GM13977 (cell line): ENCODE results near the gene RAPGEF1.
"Not testable (repeated sequence)": the region's sequence is repeated elsewhere in the genome, so short reads cannot be mapped to it uniquely, and the experiment has no call there.

Experiments
- DNase-seq: peaks from one replicate; pipeline ENCODE4 v3.0.0; 2012; ENCODE audit warnings: low spot score
- in situ Hi-C: fragments of 300-500 bp; cut with MboI; formaldehyde crosslinking; loops from one replicate; pipeline ENCODE4 v1.12.0; 2022; ENCODE audit warnings: low sequenced_read_pairs, low pct_unique_long_range_greater_than_20kb, mixed read lengths, inconsistent platforms; ENCODE audit not compliant: unreplicated experiment
- TF ChIP-seq, protein P1 (sequence below): IDR thresholded peaks from 2 replicates; pipeline ENCODE4 v1.5.1; 2012; ENCODE audit warnings: mild to moderate bottlenecking, control low read depth; ENCODE audit not compliant: insufficient read depth; ENCODE audit errors: extremely low read depth, missing control alignments

The RAPGEF1 gene

DNA sequence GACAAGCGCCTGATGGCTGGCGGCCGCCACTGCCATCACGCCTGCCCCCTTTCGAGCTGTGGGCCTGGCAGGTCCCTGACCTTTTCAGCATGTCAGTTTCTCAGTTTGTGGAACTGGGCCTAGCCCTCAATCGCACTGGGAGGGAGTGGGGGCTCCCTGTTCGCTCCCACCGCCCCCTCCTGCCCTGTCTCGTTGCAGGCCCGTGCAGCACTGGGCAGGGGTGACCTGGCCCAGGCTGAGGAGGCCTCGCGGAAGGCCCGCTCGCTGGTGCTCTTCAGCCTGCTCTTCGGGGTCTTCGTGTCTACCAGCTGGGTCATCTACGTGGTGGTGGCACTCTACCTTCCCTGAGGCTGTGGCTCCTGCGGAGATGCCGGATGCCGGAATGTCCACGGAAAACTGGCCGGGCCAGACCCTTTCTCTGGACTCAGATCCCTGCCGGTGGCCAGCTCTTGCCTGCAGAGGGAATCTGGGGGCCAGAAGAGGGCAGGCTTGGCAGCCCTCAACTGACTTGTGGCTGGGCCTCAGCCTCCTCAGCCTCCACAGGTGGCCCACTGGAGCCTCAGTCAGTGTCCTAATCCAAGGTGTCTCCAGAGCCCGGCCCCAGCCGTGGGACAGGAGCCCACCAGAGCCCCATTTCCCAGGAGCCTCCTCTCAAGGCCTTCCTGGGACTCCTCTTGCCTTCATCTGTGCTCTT lies 181.9 kb downstream of the RAPGEF1 start:
- no peak for DNase-seq
- TF ChIP-seq, protein P1, sequence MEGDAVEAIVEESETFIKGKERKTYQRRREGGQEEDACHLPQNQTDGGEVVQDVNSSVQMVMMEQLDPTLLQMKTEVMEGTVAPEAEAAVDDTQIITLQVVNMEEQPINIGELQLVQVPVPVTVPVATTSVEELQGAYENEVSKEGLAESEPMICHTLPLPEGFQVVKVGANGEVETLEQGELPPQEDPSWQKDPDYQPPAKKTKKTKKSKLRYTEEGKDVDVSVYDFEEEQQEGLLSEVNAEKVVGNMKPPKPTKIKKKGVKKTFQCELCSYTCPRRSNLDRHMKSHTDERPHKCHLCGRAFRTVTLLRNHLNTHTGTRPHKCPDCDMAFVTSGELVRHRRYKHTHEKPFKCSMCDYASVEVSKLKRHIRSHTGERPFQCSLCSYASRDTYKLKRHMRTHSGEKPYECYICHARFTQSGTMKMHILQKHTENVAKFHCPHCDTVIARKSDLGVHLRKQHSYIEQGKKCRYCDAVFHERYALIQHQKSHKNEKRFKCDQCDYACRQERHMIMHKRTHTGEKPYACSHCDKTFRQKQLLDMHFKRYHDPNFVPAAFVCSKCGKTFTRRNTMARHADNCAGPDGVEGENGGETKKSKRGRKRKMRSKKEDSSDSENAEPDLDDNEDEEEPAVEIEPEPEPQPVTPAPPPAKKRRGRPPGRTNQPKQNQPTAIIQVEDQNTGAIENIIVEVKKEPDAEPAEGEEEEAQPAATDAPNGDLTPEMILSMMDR = no peak
- in situ Hi-C loops = no loop called here

DNA sequence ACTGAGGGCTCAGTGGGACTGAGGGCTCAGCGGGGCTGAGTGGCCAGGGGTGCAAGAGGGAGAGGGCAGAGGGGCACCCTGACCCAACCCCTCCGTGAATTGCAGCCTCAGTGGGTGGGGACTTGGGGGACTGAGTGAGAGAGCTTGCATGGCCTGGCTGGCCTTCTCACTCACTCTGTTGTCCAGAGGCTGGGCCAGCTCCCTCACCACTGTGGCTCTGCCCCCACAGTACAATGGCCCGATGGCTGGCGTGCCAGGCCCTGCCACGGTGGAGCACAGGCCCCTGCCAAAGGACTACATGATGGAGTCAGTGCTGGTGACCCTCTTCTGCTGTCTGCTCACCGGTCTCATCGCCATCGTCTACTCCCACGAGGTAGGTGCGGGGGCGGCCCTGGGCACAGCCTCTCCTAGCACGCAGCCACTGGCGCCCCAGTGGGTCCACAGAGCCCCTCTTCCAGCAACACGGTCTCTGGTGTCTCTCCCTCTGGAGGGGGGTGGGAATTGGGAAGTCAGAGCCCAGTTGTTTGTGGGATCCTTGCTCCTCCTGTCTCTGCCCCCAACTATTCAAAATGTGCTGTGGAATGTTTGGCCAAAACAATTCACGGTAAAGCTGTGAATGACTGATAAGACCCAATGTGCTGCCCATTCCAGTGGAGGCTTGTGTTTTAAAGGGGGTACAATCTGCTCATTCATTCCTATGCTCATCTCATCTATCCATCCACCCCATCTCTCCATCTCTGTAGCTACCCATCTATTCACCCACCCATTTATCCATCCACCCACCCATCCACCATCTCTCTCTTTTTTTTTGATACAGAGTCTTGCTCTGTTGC lies 183.8 kb downstream of the RAPGEF1 start:
- TF ChIP-seq, protein P1 = no peak
- in situ Hi-C loops = no loop called here
- no peak for DNase-seq

DNA sequence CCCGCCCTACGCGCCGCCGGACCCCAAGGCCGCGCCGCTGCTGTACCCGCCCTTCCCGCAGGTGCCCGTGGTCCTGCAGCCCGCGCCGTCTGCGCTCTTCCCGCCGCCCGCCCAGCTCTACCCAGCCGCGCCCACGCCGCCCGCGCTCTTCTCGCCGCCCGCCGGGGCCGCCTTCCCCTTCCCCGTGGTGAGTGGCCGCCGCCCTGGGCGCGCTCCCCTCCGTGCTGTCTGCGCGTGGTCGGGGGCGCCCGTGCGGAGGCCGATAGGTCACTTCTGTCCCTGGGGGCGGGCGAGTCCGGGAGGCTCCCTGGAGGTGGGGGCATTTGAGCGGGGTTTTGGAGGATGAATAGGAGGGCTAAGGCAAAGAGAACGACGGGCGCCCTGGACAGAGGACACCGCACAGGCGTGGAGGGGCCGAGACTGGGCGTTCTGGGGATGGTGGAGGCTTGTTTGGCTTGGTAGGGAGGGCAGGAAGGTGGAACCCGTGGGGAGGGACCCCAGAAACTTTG lies 185.0 kb downstream of the RAPGEF1 start:
- TF ChIP-seq, protein P1 = no peak
- no peak for DNase-seq
- in situ Hi-C loops = no loop called here

DNA sequence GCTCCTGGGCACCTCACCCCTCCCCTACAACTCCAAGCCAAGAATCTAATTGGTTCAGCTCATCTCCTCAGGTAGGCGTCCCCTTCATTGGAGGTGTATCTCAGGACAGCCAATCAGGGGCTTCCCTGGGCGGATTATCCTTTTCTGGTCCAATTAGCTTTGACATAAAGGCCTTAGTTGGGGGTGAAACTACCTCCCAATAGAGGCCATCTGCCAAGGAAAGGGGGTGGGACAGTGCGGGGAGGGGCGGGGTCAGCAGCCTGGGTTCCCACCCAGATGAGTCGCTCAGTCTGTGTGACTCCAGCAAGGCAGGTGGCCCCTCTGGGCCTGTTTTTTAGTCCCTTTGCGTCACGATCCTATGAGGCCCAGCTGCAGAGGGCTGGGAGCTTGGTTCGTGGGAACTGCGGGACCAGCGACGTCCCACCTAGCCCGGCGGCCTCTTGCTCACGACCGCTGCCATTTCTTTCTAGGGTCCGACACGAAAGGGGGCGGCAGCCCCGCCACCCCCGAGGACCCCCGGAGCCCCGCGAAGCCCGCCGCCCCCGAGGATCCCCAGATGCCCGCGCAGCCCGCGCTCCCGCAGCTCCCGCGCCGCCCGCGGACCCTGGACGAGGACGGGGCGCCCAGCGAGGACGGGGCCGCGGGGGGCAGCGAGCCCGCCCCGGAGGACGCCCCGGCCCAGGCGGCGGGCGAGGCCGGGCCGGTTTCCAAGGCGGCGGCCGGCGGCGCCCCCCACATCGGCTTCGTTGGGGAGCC lies 185.6 kb downstream of the RAPGEF1 start:
- in situ Hi-C loops = no loop called here
- TF ChIP-seq, protein P1 = no peak
- no peak for DNase-seq

DNA sequence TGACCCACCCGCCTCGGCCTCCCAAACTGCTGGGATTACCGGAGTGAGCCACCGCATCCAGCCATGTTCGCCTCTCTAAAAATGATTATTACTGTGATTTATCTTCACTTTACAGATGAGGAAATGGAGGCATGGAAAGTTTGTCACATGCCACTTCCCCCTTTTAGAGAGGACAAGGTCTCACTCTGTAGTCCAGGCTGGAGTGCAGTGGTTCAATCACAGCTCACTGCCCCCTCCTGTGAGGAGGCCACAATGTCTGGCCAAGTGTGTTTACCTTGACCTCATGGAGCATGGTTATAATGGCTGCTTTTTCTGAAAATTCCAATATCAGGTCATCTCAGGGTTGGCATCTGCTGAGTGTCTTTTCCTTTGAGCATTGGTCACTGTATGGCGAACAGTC lies 187.8 kb downstream of the RAPGEF1 start:
- in situ Hi-C loops = no loop called here
- no peak for DNase-seq
- TF ChIP-seq, protein P1 = no peak

DNA sequence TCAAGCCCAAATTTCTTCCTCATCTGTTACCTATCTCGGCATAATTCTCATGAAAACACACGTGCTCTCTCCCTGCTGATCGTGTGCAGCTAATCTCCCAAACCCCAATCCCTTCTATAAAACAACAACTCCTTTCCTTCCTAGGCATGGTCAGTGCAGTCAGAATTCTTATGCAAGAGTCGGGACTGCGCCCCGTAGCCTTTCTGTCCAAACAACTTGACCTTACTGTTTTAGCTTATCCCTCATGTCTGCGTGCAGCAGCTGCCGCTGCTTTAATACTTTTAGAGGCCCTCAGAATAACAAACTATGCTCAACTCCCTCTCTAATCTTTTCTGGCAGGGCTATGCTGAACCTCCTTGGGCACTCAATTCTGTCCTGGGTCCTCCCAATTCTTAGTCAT lies 189.4 kb downstream of the RAPGEF1 start:
- DNase-seq, in situ Hi-C loops: not testable (repeated sequence)

DNA sequence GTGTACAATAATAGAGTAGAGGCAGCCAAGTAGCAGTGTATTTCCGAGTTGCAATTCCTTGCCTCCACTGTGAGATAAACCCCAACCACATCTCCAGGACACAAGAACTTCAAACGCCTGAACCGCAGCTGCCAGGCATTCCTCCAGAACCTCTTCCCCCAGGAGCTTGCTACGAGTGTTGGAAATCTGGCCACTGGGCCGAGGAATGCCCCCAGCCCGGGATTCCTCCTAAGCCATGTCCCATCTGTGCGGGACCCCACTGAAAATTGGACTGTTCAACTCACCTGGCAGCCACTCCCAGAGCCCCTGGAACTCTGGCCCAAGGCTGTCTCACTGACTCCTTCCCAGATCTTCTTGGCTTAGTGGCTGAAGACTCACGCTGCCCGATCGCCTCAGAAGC lies 190.7 kb downstream of the RAPGEF1 start:
- in situ Hi-C loops, DNase-seq: not testable (repeated sequence)
